WI38 (cell line): ENCODE results near the gene LRRC30.

ENCODE experiments used
- H3K4me3 ChIP-seq: 2 replicates; pipeline ENCODE4 v1.5.1; 2011; ENCODE audit warnings: low read depth, mild to moderate bottlenecking, control low read depth, low read length
- CTCF ChIP-seq: IDR thresholded peaks from 2 replicates; pipeline ENCODE4 v1.5.1; 2012; ENCODE audit warnings: low read depth, mild to moderate bottlenecking, control low read depth, low read length

Gene LRRC30

GRCh38 chr18:7224198-7224597 lies 6.7 kb upstream of the LRRC30 start:
- no peak overlapping the region for H3K4me3 ChIP-seq
- no peak for TF ChIP-seq CTCF

GRCh38 chr18:7232218-7232617 lies 1.3 kb downstream of the LRRC30 start:
- no peak for TF ChIP-seq CTCF
- H3K4me3 ChIP-seq, result no peak overlapping the region

GRCh38 chr18:7233134-7233810 lies 2.4 kb downstream of the LRRC30 start:
- TF ChIP-seq CTCF, result no peak
- H3K4me3 ChIP-seq, result no peak overlapping the region

- H3K4me3 ChIP-seq, result no peak overlapping the region
- TF ChIP-seq CTCF, result no peak
Observed at GRCh38 chr18:7234091-7234490, 3.2 kb downstream of the LRRC30 start.

- H3K4me3 ChIP-seq, result no peak overlapping the region
- TF ChIP-seq CTCF, result no peak
Observed at GRCh38 chr18:7234956-7235355, 4.1 kb downstream of the LRRC30 start.

GRCh38 chr18:7236072-7236471 lies 5.2 kb downstream of the LRRC30 start:
- no peak for TF ChIP-seq CTCF

GRCh38 chr18:7236933-7237332 lies 6.0 kb downstream of the LRRC30 start:
- no peak for TF ChIP-seq CTCF
- no peak overlapping the region for H3K4me3 ChIP-seq

More at GRCh38 chr18:7236072-7236471, 5.2 kb downstream of the LRRC30 start:
- H3K4me3 ChIP-seq, result no peak overlapping the region
